MCF 10A (cell line): Measurements from ENCODE around the gene SRGAP3. TPM values are rescaled to one million over a fixed set of nuclear protein-coding genes. Genes with fewer than 3 reads are reported as not detected.

ENCODE experiments used
- BruUV-seq: library from RNA; stranded (reverse); fragments of 400-500 nt; replicated peaks from 2 replicates; lab custom pipeline; 2021; lab: Mats Ljungman, UMichigan
- CTCF ChIA-PET: fragments of 300-600 bp; sonication (Branson Sonifier 250); formaldehyde crosslinking; extraction: SDS; loops from one replicate; lab custom pipeline; 2021; ENCODE audit warnings: antibody characterized with exemption, inconsistent platforms; lab: Yijun Ruan, JAX
- POLR2A ChIA-PET: fragments of 300-600, 350-650 bp; sonication (Branson Sonifier 250); formaldehyde crosslinking; extraction: SDS; loops from one replicate; lab custom pipeline; 2020; ENCODE audit warnings: antibody characterized with exemption, inconsistent platforms; lab: Yijun Ruan, JAX
- DNase-seq: peaks from one replicate; pipeline ENCODE4 v3.0.0-alpha.2; 2018; ENCODE audit not compliant: unreplicated experiment
- H3K27ac Mint-ChIP-seq: one replicate; pipeline ENCODE4 v1.8.0; 2022; ENCODE audit warnings: mild to moderate bottlenecking, low read depth, mixed read lengths; ENCODE audit not compliant: unreplicated experiment
- H3K27me3 Mint-ChIP-seq: one replicate; pipeline ENCODE4 v1.8.0; 2022; ENCODE audit warnings: mixed read lengths; ENCODE audit not compliant: insufficient read depth, unreplicated experiment
- H3K36me3 Mint-ChIP-seq: one replicate; pipeline ENCODE4 v1.8.0; 2022; ENCODE audit warnings: mild to moderate bottlenecking, moderate library complexity, mixed read lengths; ENCODE audit not compliant: insufficient read depth, unreplicated experiment
- H3K4me1 Mint-ChIP-seq: one replicate; pipeline ENCODE4 v1.8.0; 2022; ENCODE audit warnings: mixed read lengths; ENCODE audit not compliant: insufficient read depth, unreplicated experiment
- H3K4me3 Mint-ChIP-seq: one replicate; pipeline ENCODE4 v1.8.0; 2022; ENCODE audit warnings: mild to moderate bottlenecking, moderate library complexity, mixed read lengths; ENCODE audit not compliant: unreplicated experiment
- H3K9me3 Mint-ChIP-seq: one replicate; pipeline ENCODE4 v1.8.0; 2022; ENCODE audit warnings: mixed read lengths; ENCODE audit not compliant: unreplicated experiment
- intact Hi-C: fragments of 100-400 bp; cut with micrococcal nuclease; formaldehyde crosslinking; loops from 2 replicates; pipeline ENCODE4 v1.14.1; 2022
- total RNA-seq: library from RNA; stranded (reverse); gene quantifications from 2 replicates; pipeline ENCODE4 v1.2.3, GENCODE V29; 2022
- TF ChIP-seq, protein P1 (sequence below): fragments of 200-600 bp; IDR thresholded peaks from one replicate; pipeline ENCODE4 v1.8.0; 2022; ENCODE audit warnings: antibody characterized with exemption, mild to moderate bottlenecking; ENCODE audit not compliant: unreplicated experiment

The SRGAP3 gene
- total RNA-seq, 1 experiment from 2014 or later: 19.8 TPM

DNA sequence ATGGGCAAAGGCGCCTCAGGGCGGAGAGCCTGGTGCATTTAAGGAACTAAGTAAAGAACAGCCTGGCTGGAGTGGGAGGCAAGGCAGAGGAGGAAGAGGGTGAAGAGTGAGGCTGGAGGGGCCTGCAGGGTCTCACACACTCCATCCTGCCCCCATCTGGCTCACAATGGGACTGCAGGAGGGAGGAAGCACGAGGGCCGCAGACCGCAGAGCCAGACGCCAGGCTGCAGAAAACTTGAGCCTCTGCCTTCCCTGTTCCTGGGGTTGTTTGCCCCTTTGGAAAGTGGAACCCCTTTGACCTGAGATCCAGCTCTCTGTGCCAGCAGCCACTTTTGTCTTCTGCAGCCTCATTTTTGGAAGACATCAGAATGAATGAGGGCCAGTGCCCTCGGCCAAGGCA, 138.0 kb downstream of the SRGAP3 start:
- Mint-ChIP-seq H3K4me1 (peaks cover 5% of the 10 kb centered on the region), H3K9me3 (no peaks in the 10 kb centered on the region), H3K36me3 (peaks cover 11% of the 10 kb centered on the region), H3K27ac (no peak overlapping the region), H3K4me3 (no peak overlapping the region), H3K27me3 (no peaks in the 10 kb centered on the region)
- intact Hi-C loops: no loop called here
- TF ChIP-seq, protein P1, sequence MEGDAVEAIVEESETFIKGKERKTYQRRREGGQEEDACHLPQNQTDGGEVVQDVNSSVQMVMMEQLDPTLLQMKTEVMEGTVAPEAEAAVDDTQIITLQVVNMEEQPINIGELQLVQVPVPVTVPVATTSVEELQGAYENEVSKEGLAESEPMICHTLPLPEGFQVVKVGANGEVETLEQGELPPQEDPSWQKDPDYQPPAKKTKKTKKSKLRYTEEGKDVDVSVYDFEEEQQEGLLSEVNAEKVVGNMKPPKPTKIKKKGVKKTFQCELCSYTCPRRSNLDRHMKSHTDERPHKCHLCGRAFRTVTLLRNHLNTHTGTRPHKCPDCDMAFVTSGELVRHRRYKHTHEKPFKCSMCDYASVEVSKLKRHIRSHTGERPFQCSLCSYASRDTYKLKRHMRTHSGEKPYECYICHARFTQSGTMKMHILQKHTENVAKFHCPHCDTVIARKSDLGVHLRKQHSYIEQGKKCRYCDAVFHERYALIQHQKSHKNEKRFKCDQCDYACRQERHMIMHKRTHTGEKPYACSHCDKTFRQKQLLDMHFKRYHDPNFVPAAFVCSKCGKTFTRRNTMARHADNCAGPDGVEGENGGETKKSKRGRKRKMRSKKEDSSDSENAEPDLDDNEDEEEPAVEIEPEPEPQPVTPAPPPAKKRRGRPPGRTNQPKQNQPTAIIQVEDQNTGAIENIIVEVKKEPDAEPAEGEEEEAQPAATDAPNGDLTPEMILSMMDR: no peak
- DNase-seq: no peak
- no TSS peak for BruUV-seq
- ChIA-PET POLR2A (interaction anchor here (0.6 kb wide), 1 partner anchor 18 kb away, joined by 5 read pairs; no protein-coding TSS in a partner anchor), CTCF (interaction anchor here (0.5 to 1.1 kb wide), 2 partner anchors 118 to 123 kb away, joined by 4 read pairs; no protein-coding TSS in a partner anchor)

DNA sequence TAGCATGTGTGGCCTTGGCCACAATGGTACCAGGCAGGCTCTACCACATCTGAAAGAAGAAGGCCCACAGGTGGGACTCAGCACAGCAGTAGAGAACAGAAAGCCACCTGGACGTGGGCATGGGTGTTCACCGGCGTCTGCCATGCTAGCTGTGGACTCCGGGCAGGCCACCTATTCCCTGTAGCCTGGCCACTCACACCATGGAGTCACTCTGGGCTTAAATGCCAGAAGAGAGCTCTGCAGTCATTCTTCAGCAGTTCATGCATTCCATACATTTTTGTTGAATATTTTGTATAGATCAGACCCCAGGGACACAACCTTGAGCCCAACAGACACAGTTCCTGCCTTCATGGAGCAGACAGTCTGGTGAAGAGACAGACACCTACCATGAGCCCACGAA, 138.6 kb downstream of the SRGAP3 start:
- DNase-seq: no peak
- no peak overlapping the region for H3K27ac Mint-ChIP-seq
- H3K9me3 Mint-ChIP-seq: no peaks in the 10 kb centered on the region
- CTCF ChIA-PET: interaction anchor here (0.5 kb wide), 1 partner anchor 118 kb away, joined by 4 read pairs; no protein-coding TSS in a partner anchor
- TF ChIP-seq, protein P1: no peak
- intact Hi-C loops: no loop called here
- H3K4me1 Mint-ChIP-seq: peaks cover 5% of the 10 kb centered on the region
- no peaks in the 10 kb centered on the region for H3K27me3 Mint-ChIP-seq
- peaks cover 11% of the 10 kb centered on the region for H3K36me3 Mint-ChIP-seq
- BruUV-seq: no TSS peak
- POLR2A ChIA-PET: interaction anchor here (0.6 kb wide), 1 partner anchor 13 kb away, joined by 3 read pairs; no protein-coding TSS in a partner anchor
- H3K4me3 Mint-ChIP-seq: no peak overlapping the region

DNA sequence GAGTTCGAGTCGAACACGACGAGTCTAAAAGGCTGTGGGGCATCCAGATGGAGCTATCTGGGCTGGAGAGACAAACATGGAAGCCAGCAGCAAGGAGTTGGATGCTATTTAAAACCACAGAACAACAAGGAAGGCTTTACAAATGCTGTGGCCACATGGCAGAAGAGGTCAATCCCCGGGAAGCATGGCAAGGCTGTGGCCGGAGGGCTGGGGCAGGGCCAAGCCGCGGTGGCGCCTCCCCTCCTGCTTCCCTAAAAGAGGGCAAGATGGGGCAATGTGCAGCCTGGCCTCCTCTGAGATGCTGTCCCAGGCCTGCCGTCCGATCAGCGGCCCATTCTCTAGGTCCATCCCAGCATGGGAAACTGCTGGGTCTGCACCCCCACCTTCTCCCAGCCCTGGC, 139.1 kb downstream of the SRGAP3 start:
- Mint-ChIP-seq H3K36me3 (peaks cover 11% of the 10 kb centered on the region), H3K9me3 (no peaks in the 10 kb centered on the region), H3K4me1 (peaks cover 5% of the 10 kb centered on the region), H3K27me3 (no peaks in the 10 kb centered on the region), H3K27ac (no peak overlapping the region), H3K4me3 (no peak overlapping the region)
- POLR2A ChIA-PET: no interaction called here
- TF ChIP-seq, protein P1: no peak
- CTCF ChIA-PET: no interaction called here
- BruUV-seq: no TSS peak
- intact Hi-C loops: no loop called here
- DNase-seq: no peak

DNA sequence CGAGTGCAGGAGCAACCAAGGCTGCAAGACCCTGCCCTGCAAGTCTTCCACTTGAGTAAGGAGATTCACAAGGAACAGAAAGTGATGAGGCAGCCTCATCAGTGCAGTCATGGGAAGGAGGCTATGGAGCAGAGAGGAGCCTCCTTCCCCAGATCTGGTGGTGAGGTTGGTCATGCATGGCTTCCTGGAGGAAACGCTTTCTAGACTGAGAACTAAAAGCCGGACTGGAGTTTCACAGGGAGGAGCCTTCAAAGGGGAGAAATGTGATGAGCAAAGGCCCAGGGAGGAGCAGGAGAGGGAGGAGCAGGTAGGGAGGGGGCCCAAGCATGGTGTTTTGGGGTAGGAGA, 139.9 kb downstream of the SRGAP3 start:
- peaks cover 11% of the 10 kb centered on the region for H3K36me3 Mint-ChIP-seq
- peaks cover 5% of the 10 kb centered on the region for H3K4me1 Mint-ChIP-seq
- no peak overlapping the region for H3K4me3 Mint-ChIP-seq
- POLR2A ChIA-PET: interaction anchor here (0.7 kb wide), 1 partner anchor 143 kb away, joined by 3 read pairs; no protein-coding TSS in a partner anchor
- BruUV-seq: no TSS peak
- no peak for DNase-seq
- intact Hi-C loops: no loop called here
- no peaks in the 10 kb centered on the region for H3K27me3 Mint-ChIP-seq
- CTCF ChIA-PET: no interaction called here
- no peak overlapping the region for H3K27ac Mint-ChIP-seq
- TF ChIP-seq, protein P1: no peak
- H3K9me3 Mint-ChIP-seq: no peaks in the 10 kb centered on the region
